ENCODE results near the gene PDC. TPM values are rescaled to one million over a fixed set of nuclear protein-coding genes. Genes with fewer than 3 reads are reported as not detected.

PDC gene
- total and polyA plus RNA-seq, 4 donors = not detected

GRCh38 chr1:186426118-186426517 is 34.8 kb downstream of the PDC start:
- 77 to 88% methylated on average over 3 of the region's 3 CpGs for WGBS, 2 donors
- no peak overlapping the region for H3K4me3 ChIP-seq (ENCODE audit: low read length in 2 of 2)

GRCh38 chr1:186424539-186424938 is 36.4 kb downstream of the PDC start:
- Histone ChIP-seq H3K9me3 (ENCODE audit: control insufficient read depth, low read length) (no peaks in the 10 kb centered on the region), H3K27ac (ENCODE audit: low read depth in 1 of 2, low read length in 2 of 2) (no peak overlapping the region), H3K27me3 (ENCODE audit: control insufficient read depth in 1 of 2, insufficient read depth in 2 of 2, low read length in 1 of 2) (no peaks in the 10 kb centered on the region), H3K4me3 (ENCODE audit: low read length in 2 of 2) (no peak overlapping the region), H3K36me3 (ENCODE audit: control insufficient read depth in 1 of 2, insufficient read depth in 2 of 2, low read length in 1 of 2) (peaks cover 0 to 2% of the 10 kb centered on the region in 2 donors), H3K4me1 (ENCODE audit: control insufficient read depth in 1 of 2, insufficient read depth in 2 of 2, low read length in 2 of 2) (no peaks in the 10 kb centered on the region)
- no peak for DNase-seq
- WGBS, 2 donors = 57 to 60% methylated on average over 2 of the region's 2 CpGs
- no peak for ATAC-seq (ENCODE audit: low FRiP score)
- intact Hi-C loops (cut with DNase I) = no loop called here

More at GRCh38 chr1:186426118-186426517, 34.8 kb downstream of the PDC start:
- Histone ChIP-seq H3K36me3 (ENCODE audit: control insufficient read depth in 1 of 2, insufficient read depth in 2 of 2, low read length in 1 of 2) (no peaks in the 10 kb centered on the region), H3K27ac (ENCODE audit: low read depth in 1 of 2, low read length in 2 of 2) (no peak overlapping the region), H3K4me1 (ENCODE audit: control insufficient read depth in 1 of 2, insufficient read depth in 2 of 2, low read length in 2 of 2) (no peaks in the 10 kb centered on the region), H3K27me3 (ENCODE audit: control insufficient read depth in 1 of 2, insufficient read depth in 2 of 2, low read length in 1 of 2) (no peaks in the 10 kb centered on the region), H3K9me3 (ENCODE audit: control insufficient read depth, low read length) (no peaks in the 10 kb centered on the region)
- DNase-seq (no peak), ATAC-seq (ENCODE audit: low FRiP score) (no peak)
- intact Hi-C loops (cut with DNase I) = no loop called here

GRCh38 chr1:186421446-186421845 is 39.5 kb downstream of the PDC start:
- Histone ChIP-seq H3K27me3 (ENCODE audit: control insufficient read depth in 1 of 2, insufficient read depth in 2 of 2, low read length in 1 of 2) (no peaks in the 10 kb centered on the region), H3K27ac (ENCODE audit: low read depth in 1 of 2, low read length in 2 of 2) (no peak overlapping the region), H3K4me1 (ENCODE audit: control insufficient read depth in 1 of 2, insufficient read depth in 2 of 2, low read length in 2 of 2) (no peaks in the 10 kb centered on the region), H3K36me3 (ENCODE audit: control insufficient read depth in 1 of 2, insufficient read depth in 2 of 2, low read length in 1 of 2) (peaks cover 0 to 4% of the 10 kb centered on the region in 2 donors), H3K9me3 (ENCODE audit: control insufficient read depth, low read length) (no peaks in the 10 kb centered on the region), H3K4me3 (ENCODE audit: low read length in 2 of 2) (no peak overlapping the region)
- intact Hi-C loops (cut with DNase I) = no loop called here
- DNase-seq (no peak), ATAC-seq (ENCODE audit: low FRiP score) (no peak)
- WGBS, 2 donors = 93 to 94% methylated on average over 6 of the region's 6 CpGs

GRCh38 chr1:186420923-186421322 is 40.0 kb downstream of the PDC start:
- DNase-seq (no peak), ATAC-seq (ENCODE audit: low FRiP score) (no peak)
- Histone ChIP-seq H3K27ac (ENCODE audit: low read depth in 1 of 2, low read length in 2 of 2) (no peak overlapping the region), H3K9me3 (ENCODE audit: control insufficient read depth, low read length) (no peaks in the 10 kb centered on the region), H3K27me3 (ENCODE audit: control insufficient read depth in 1 of 2, insufficient read depth in 2 of 2, low read length in 1 of 2) (no peaks in the 10 kb centered on the region), H3K4me1 (ENCODE audit: control insufficient read depth in 1 of 2, insufficient read depth in 2 of 2, low read length in 2 of 2) (no peaks in the 10 kb centered on the region), H3K36me3 (ENCODE audit: control insufficient read depth in 1 of 2, insufficient read depth in 2 of 2, low read length in 1 of 2) (peaks cover 0 to 4% of the 10 kb centered on the region in 2 donors), H3K4me3 (ENCODE audit: low read length in 2 of 2) (no peak overlapping the region)
- intact Hi-C loops (cut with DNase I) = no loop called here
- WGBS, 2 donors = 93 to 98% methylated on average over 1 of the region's 1 CpG

GRCh38 chr1:186420311-186420710 is 40.6 kb downstream of the PDC start:
- no peaks in the 10 kb centered on the region for H3K9me3 ChIP-seq (ENCODE audit: control insufficient read depth, low read length)
- no peaks in the 10 kb centered on the region for H3K4me1 ChIP-seq (ENCODE audit: control insufficient read depth in 1 of 2, insufficient read depth in 2 of 2, low read length in 2 of 2)
- DNase-seq (no peak), ATAC-seq (ENCODE audit: low FRiP score) (no peak)
- intact Hi-C loops (cut with DNase I) = no loop called here
- H3K27me3 ChIP-seq (ENCODE audit: control insufficient read depth in 1 of 2, insufficient read depth in 2 of 2, low read length in 1 of 2) = no peaks in the 10 kb centered on the region
- peaks cover 0 to 4% of the 10 kb centered on the region in 2 donors for H3K36me3 ChIP-seq (ENCODE audit: control insufficient read depth in 1 of 2, insufficient read depth in 2 of 2, low read length in 1 of 2)
- no peak overlapping the region for H3K4me3 ChIP-seq (ENCODE audit: low read length in 2 of 2)
- H3K27ac ChIP-seq (ENCODE audit: low read depth in 1 of 2, low read length in 2 of 2) = no peak overlapping the region

- WGBS, 2 donors = 27 to 32% methylated on average over 4 of the region's 4 CpGs
- intact Hi-C loops (cut with DNase I) = no loop called here
- Histone ChIP-seq H3K9me3 (ENCODE audit: control insufficient read depth, low read length) (no peaks in the 10 kb centered on the region), H3K4me3 (ENCODE audit: low read length in 2 of 2) (no peak overlapping the region), H3K36me3 (ENCODE audit: control insufficient read depth in 1 of 2, insufficient read depth in 2 of 2, low read length in 1 of 2) (peaks cover 0 to 4% of the 10 kb centered on the region in 2 donors), H3K27me3 (ENCODE audit: control insufficient read depth in 1 of 2, insufficient read depth in 2 of 2, low read length in 1 of 2) (no peaks in the 10 kb centered on the region), H3K4me1 (ENCODE audit: control insufficient read depth in 1 of 2, insufficient read depth in 2 of 2, low read length in 2 of 2) (no peaks in the 10 kb centered on the region), H3K27ac (ENCODE audit: low read depth in 1 of 2, low read length in 2 of 2) (no peak overlapping the region)
- no peak for DNase-seq
- ATAC-seq (ENCODE audit: low FRiP score) = no peak
Measured at GRCh38 chr1:186418503-186418902, 42.4 kb downstream of the PDC start.

GRCh38 chr1:186413319-186413718 is 47.6 kb downstream of the PDC start:
- Histone ChIP-seq H3K36me3 (ENCODE audit: control insufficient read depth in 1 of 2, insufficient read depth in 2 of 2, low read length in 1 of 2) (no peaks in the 10 kb centered on the region), H3K9me3 (ENCODE audit: control insufficient read depth, low read length) (no peaks in the 10 kb centered on the region), H3K27ac (ENCODE audit: low read depth in 1 of 2, low read length in 2 of 2) (no peak overlapping the region), H3K4me3 (ENCODE audit: low read length in 2 of 2) (no peak overlapping the region), H3K4me1 (ENCODE audit: control insufficient read depth in 1 of 2, insufficient read depth in 2 of 2, low read length in 2 of 2) (no peaks in the 10 kb centered on the region), H3K27me3 (ENCODE audit: control insufficient read depth in 1 of 2, insufficient read depth in 2 of 2, low read length in 1 of 2) (no peaks in the 10 kb centered on the region)
- no peak for DNase-seq
- intact Hi-C loops (cut with DNase I) = no loop called here
- no peak for ATAC-seq (ENCODE audit: low FRiP score)
- WGBS, 2 donors = 74 to 81% methylated on average over 1 of the region's 1 CpG

GRCh38 chr1:186409091-186409490 is 51.8 kb downstream of the PDC start:
- intact Hi-C loops (cut with DNase I) = loop anchor here (10.0 kb wide), 1 partner anchor 576 kb away; no protein-coding TSS in a partner anchor
- WGBS, 2 donors = 87 to 99% methylated on average over 3 of the region's 3 CpGs
- Histone ChIP-seq H3K4me1 (ENCODE audit: control insufficient read depth in 1 of 2, insufficient read depth in 2 of 2, low read length in 2 of 2) (no peaks in the 10 kb centered on the region), H3K4me3 (ENCODE audit: low read length in 2 of 2) (no peak overlapping the region), H3K27ac (ENCODE audit: low read depth in 1 of 2, low read length in 2 of 2) (no peak overlapping the region), H3K36me3 (ENCODE audit: control insufficient read depth in 1 of 2, insufficient read depth in 2 of 2, low read length in 1 of 2) (no peaks in the 10 kb centered on the region), H3K27me3 (ENCODE audit: control insufficient read depth in 1 of 2, insufficient read depth in 2 of 2, low read length in 1 of 2) (no peaks in the 10 kb centered on the region), H3K9me3 (ENCODE audit: control insufficient read depth, low read length) (no peaks in the 10 kb centered on the region)
- DNase-seq = no peak
- no peak for ATAC-seq (ENCODE audit: low FRiP score)

- peak; percentile 79 for ATAC-seq (ENCODE audit: low FRiP score)
- H3K36me3 ChIP-seq (ENCODE audit: control insufficient read depth in 1 of 2, insufficient read depth in 2 of 2, low read length in 1 of 2) = no peaks in the 10 kb centered on the region
- no peak for DNase-seq
- no peaks in the 10 kb centered on the region for H3K9me3 ChIP-seq (ENCODE audit: control insufficient read depth, low read length)
- WGBS, 2 donors = 39% methylated on average over 5 of the region's 5 CpGs
- no peak overlapping the region for H3K27ac ChIP-seq (ENCODE audit: low read depth in 1 of 2, low read length in 2 of 2)
- H3K27me3 ChIP-seq (ENCODE audit: control insufficient read depth in 1 of 2, insufficient read depth in 2 of 2, low read length in 1 of 2) = no peaks in the 10 kb centered on the region
- no peak overlapping the region for H3K4me3 ChIP-seq (ENCODE audit: low read length in 2 of 2)
- no peaks in the 10 kb centered on the region for H3K4me1 ChIP-seq (ENCODE audit: control insufficient read depth in 1 of 2, insufficient read depth in 2 of 2, low read length in 2 of 2)
- intact Hi-C loops (cut with DNase I) = loop anchor here (10.0 kb wide), 1 partner anchor 580 kb away; no protein-coding TSS in a partner anchor
Measured at GRCh38 chr1:186404454-186405051, 56.4 kb downstream of the PDC start.

Measured in aorta (tissue), 5 donors.